ENCODE results near the gene CDK19.
A peak's percentile ranks its signal among the peaks of the same experiment; 100 is the strongest.

Gene CDK19

DNA sequence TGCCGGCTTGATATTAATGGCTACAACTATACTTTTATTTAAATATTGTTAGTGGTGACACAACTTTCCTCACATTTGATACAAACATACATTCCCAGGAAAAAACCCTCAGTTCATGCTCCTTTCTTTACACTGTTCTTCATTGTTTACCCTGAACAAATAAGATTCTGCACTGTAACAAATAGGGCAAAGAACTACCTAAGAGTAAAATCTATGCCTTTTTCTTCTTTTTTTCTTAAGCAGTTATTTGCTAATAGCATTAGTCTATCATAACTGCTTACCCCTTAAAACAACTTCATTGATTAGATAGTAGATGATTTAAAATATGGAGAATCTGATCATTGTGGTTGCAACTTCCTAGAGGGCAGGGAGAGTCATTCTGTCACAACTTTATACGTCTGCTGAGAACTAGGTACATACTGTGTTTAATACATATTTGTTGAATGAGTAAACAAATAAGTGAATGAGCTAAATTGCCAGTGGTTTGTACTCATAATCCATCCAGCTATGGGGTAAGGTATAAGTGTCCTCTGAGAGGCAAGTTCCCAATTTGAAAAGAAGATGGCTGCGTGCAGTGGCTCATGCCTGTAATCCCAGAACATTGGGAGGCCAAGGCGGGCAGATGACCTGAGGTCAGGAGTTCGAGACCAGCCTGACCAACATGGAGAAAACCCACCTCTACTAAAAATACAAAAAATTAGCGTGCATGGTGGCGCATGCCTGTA is 161.0 kb downstream of the CDK19 start:
- no peak for DNase-seq

DNA sequence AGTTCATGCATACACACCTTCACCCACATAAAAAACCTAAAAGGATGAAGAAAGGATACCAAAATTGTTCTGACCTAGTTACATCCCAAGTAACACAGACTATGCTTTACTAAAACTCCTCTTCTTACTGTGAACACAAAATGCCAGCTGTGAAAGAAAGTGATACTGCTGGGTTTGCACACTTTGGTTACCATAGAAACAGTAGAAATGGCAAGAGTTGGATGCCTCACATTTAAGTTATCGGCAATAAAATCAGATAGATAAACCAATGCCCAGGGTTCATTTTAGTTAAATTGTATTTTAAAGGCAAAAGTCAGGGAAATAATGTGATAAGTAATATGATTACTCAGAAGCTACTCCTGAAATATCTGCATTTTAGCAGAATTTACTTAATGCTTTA is 161.9 kb downstream of the CDK19 start:
- DNase-seq = no peak

DNA sequence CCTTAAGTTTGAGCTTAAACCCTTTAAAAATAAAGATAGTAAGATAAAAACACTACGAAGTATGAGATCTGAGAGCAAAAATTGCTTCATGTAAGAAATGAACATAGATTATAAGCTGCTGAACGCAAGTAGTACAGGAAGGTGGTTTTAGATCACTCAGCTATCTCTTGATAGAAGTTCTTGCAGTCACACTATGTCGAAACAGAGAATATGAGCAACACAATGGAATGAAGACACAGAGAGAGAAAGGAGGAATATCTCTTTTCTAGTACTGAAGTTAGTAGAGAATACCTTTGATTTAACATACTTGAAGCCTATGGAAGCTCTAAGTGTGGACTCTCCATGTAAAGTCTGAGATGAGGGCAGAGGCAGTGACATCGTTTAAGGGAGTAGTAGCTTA is 162.7 kb downstream of the CDK19 start:
- DNase-seq = no peak

DNA sequence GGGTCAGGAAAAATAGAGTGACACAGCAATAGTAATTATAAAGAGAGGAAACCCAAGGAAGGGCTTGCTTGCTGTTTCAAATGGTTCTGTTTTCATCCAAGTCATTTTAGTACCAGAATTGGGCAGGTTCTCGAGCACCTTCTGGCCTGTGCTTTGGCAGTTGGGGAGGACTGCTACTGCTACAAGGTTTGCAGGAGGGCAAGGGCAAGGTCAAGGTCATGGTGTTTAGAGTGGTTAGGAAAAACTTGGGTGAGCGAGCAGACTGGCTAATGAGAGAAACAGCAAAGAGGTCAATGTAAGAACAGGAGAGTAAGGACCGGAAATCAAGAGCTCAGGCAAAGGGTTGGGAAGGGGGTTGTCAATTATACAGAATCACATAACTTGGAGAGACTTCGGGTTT is 164.5 kb downstream of the CDK19 start:
- DNase-seq = no peak

DNA sequence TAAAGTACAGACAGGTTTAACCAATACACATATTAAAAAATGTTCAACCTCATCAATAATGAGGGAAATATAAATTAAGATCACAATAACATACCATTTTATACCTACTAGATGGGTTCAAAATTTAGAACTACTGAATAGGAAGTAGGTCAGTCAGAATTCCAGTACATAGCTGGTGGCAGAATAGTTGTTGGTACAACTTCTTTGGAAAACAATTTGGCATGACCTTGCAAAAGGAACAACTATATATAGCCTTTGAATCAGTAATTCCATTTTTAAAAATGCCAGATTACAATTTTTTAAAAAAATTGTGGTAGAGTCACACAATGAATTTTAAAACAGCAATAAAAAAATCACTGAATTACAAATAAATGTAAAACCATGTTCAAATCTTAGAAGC is 165.6 kb downstream of the CDK19 start:
- no peak for DNase-seq

DNA sequence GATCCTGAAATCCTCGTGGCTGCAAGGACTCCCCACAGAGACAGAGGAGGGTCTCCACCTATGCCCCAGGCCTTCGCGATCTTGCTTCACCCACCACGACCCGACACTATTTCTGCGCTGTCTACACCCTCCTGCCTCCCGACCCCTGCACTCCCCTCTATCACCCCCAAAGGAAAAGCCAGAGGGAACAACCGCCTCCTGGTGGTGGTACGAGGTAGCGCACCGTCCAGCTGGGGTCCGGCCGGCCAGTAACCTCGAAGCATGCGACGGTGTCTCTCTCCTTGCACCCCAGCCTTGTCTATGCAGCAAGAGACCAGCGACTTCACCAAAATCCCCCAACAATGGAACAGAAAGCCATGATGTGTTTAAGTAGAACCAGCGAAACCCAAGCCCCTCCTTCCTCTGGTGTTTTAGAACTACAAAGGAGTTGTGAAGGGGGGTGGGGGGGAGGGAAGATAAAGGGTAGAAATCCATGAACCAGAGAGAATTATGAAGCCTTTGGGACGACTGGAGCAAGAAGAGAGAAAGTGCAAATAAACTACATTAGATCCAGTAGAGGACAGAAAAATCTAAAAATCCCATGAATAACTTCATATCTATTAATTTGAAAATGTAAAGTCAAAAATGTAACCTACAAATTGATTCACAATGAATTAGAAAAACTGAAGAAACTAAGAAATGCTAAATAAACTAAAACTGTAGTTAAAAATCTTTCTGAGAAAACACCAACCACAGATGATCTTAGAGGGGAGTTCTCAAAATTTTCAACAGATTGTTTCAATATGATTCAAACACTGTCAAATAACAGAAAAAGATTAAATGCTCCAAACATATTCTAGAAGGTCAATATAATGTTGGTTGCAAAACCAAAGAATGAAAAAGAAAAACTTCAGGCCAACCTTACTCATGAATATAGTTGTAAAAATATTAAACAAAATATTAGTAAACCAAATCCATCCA is 168.0 kb downstream of the CDK19 start:
- no peak for DNase-seq

DNA sequence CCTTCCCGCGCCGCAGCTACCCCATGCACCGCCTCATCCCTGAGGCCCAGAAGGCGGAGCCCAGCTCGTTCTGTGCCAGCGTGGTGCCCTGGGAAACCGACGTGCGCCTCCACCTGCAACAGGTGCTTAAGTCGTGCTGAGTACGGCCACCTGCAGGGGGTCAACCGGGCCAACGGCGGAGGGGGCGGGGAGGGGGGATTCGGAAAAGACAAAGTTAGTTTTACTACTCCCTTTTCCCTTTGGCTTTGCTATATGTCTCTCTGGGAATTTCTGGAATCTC is 168.9 kb downstream of the CDK19 start:
- DNase-seq = no peak

DNA sequence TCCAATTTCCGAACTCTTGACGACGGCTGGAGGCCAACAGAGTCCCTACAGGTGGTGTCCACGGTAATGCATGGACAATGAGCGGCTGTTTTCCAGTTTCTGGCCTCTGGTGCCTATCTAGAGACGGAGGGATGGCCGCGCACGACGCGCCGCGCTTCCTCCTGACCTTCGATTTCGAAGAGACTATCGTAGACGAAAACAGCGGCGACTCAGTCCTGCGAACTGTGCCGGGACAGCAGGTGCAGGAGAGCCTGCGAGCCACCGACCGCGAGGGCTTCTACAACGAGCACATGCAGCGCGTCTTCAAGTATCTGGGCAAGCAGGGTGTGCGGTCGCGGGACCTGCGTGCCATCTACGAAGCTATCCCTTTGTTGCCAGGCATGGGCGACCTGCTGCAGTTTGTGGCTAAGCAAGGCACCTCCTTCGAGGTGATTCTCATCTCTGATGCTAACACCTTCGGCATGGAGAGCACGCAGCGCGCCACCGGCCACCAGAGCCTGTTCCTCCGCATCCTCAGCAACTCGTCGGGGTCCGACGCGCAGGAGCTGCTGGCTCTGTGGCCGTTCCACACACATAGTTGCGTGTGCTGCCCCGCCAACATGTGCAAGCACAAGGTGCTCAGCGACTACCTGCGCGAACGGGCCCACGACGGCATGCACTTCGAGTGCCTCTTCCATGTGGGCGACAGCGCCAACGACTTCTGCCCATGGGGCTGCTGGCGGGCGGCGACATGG is 169.4 kb downstream of the CDK19 start:
- DNase-seq = no peak

DNA sequence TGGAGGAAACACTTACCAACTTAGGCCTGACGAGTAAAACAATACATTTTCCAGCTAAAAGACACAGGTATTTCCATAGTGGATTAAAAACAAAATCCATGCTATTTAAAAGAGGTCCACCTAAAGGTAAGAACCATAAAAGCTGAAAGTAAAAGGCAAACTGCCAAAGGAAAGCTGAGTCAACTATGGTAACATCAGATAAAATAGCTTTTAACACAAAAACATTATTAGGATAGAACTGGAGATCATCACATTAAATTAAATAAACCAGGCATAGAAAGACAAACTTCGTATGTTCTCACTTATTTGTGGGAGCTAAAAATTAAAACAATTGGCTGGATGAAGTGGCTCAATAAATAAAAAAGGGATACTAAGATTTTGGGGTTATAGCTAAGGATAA is 172.1 kb downstream of the CDK19 start:
- no peak for DNase-seq

DNA sequence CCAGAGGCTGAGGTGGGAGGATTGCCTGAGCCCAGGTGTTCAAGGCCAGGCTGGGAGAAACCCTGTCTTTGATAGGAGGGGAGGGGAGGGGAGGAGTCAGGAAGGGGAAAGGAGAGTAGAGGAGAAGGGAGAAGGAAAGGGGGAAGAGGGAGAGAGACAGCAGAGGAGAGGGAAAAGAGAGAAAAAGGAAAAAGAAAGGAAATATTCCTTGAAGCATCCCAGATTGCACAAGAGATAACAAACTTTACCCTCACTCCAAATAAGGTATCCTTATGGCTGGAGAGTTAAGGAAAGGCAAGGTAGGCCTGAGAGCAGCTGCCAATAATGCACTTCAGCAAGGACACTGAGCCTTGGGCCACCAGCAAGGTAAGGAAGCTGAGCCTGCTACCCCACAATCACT is 172.6 kb downstream of the CDK19 start:
- no peak for DNase-seq

DNA sequence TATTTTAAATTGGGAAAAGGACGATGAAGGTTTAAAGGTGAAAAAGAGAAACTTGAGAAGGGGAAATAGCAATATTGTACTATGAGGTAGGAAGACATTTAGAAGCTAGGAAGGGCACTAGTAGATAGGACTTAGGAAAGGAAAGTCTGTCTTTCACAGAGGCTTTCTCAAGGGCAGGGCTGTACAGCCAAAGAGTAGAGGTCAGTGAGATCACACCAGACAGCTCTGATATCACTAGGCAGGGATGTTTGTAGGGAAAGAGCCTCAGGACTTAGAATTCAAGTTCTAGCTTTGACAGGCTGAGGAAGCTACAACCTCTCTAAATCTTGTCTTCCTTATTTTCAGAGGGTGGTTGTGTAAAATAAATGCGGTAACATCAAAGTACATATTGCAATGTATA is 178.5 kb downstream of the CDK19 start:
- no peak for DNase-seq

DNA sequence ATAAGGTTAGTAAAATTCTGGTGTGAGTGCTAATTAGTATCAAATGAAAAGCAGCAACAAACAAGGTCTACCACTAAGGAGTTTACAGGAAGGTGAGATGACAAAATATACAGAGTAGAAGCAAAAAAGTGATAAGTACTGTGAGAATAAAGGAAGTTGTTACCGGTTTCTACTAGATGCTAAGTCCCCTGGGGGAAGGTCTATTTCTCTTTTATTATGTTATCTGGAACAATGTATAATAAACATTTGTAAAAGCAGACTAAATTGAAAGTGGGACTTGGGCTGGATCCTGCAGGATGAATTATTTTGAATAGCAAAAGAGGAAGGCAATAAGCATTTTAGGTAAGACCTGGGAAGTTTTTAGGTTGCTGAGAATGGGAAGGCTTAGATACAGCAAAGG is 180.2 kb downstream of the CDK19 start:
- no peak for DNase-seq

DNA sequence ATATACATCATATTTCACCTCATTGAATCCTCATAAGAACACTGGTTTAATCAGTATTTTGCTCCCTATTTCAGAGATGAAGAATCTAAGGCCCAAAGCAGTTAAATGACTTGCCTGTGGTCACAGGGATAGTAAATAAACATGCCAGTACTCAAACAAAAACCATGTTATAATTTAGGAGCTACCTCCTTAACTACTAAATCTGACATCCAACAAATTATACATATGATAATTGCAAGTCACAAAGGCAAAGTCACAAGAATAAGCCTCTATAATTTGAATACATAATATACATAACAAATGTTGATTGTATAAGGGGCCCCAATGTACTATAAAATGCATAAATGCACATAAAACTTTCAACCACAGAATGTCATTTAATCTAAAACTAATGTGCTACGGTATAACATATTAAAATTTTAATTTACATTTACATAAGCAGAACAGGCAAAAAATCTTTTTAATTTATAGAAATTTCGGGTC is 181.5 kb downstream of the CDK19 start:
- no peak for DNase-seq

DNA sequence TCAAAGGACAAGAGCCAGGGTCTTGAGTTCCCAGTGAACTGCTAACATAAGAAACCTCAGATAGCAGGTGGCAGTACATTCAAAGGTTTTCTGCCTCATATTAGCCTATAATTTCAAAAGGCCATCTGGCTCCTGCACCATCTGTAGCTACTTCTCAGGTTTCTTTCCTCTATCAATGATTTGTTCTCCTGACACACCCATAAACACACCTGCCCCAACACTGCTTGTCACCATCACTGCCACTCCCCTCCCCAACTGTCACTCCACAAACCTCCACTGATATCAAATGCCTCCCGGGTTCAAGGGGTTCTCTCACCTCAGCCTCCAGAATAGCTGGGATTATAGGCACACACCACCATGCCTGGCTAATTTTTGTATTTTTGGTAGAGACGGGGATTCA is 186.1 kb downstream of the CDK19 start:
- peak; percentile 19 for DNase-seq

DNA sequence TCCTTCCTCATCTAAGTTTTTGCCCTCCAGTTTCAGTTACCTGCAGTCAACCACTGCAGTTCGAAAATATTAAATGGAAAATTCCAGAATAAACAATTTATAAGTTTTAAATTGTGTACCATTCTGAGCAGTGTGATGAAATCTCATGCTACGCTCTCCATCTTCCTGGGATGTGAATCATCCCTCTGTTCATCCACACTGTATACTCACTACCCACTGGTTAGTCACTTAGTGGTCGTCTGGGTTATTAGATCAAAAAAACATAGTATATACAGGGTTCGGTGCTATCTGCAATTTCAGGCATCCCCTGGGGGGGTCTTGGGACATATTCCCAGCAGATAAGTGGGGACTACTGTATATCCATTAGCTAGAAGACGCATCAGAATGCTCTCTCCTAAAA is 186.9 kb downstream of the CDK19 start:
- no peak for DNase-seq

DNA sequence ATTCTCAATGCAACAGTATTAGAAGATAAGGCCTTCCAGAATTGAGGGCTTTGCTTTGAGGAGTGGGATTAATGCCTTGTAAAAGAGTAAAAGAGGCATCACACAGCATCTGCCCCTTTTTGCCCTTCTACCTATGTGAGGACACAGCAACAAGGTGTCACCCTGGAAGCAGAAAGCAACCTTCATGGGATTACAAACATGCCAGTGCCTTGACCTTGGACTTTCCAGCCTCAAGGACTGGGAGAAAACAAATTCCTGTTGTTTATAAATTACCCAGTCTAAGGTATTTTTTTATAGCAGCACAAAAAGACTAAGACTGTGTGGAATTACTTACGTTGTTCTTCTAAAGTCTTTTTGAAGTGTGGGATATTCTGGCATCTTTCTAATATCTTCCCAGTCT is 188.8 kb downstream of the CDK19 start:
- DNase-seq = no peak

DNA sequence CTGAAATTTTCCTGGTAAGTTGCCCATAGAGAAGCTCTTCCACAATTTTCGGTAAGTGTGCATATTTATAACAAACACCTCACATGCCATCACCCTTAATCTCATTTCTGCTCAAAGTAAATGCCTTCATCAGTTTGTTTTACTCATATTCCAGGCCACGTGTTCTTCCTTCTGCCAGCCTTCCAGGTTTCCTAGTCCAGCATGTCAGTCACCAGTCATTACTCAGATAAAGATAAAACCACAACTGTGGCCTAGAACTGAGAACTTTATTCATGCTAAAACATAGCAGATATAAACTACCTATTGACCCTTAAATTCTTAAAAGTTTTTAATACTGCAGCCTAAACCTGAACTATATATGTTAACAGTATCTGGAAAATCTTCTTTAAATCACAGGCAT is 189.4 kb downstream of the CDK19 start:
- no peak for DNase-seq

DNA sequence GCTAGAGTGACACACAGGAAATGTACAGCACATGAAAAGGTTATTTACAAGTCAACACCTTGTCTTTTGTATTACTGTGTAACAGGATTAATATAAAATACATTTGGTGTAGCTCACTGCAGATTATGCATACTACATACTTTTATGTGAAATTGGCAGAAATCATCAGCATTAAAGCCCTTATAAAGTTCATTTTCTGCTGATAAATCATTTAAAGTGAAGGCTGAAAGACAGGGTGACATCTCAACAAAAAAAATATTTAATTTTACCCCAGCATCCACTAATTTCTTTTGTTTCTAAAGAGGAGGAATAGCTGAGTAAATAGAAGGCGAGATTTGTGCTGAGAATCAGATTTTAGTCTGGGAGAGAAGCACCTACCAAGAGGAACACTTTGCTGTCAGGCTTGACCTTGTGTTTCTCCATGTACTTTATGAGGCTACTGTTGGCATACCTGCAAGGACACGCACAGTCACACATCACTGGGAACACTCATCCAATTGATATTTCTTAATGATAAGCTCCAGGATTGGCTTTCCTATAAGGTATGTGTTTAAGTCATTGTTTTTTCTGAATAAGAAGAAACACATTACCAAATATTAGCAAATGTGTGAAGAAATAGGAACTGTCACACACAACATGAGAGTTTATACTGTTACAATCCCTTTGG is 192.2 kb downstream of the CDK19 start:
- no peak for DNase-seq

DNA sequence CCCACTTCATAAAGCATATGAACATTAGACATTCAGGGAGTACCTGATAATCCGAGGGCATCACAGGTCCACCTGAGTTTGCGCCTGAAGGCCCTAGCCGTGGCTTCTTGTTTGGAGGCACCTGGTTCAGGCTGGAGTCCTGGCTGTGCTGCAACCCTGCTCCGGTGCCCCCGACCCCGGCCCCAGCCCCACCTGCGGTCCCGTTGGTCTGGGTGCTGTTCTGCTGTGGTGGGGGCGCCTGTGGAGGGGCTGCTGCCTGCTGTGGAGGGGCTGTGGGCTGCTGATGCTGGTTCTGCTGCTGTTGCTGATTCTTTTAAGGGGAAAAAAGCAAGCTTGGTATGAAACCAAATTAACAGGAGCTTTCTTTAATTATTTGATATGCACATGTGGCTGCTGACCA is 194.2 kb downstream of the CDK19 start:
- no peak for DNase-seq

DNA sequence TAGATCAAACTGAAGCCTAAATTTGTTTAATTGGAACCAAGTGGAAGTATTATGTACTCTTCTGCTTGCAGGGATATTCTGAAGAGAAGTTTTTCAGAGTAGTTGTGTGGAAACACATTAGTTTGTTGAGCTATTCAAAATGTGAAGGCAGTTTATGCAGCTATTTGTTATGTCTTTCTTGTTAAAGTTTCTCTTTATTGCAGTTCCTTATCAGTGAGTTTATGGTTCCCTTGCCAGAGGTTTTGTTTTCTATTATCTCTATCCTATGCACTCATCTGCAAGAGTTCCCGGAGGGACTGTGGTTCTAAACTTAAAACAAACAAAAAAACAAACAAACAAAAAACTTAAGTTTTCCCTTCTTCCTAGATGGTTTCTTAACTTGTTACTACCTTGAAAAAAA is 195.2 kb downstream of the CDK19 start:
- no peak for DNase-seq

DNA sequence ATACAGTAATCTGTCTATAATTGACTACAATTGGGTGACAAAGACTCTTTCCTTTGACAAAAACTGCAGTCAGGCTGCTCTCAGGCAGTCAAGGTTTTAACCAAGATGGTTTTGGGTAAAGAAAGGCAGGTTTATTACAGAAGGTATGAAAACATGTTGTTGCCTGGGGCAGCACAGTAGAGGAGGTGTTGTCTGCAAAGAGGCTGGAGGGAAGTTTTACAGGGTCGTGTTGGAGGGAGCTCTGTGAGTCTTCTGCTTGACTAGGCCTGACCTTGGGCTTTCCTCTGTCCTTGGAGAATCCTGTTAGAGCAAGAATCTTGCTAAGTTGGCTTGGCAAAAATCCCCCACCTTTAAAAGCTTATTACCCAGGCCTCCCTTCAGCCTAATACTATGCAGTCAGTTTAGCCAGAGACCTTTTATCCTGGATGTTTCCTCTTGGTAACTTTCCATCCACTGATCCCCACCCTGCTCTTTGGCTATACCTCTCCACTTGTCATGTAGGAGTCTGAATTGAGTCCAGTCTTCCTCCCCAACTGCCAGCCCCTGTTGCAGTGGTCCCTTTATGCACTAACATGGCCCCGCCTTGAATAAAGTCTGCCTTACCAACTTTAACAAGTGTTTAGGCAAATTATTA is 195.9 kb downstream of the CDK19 start:
- DNase-seq = no peak

DNA sequence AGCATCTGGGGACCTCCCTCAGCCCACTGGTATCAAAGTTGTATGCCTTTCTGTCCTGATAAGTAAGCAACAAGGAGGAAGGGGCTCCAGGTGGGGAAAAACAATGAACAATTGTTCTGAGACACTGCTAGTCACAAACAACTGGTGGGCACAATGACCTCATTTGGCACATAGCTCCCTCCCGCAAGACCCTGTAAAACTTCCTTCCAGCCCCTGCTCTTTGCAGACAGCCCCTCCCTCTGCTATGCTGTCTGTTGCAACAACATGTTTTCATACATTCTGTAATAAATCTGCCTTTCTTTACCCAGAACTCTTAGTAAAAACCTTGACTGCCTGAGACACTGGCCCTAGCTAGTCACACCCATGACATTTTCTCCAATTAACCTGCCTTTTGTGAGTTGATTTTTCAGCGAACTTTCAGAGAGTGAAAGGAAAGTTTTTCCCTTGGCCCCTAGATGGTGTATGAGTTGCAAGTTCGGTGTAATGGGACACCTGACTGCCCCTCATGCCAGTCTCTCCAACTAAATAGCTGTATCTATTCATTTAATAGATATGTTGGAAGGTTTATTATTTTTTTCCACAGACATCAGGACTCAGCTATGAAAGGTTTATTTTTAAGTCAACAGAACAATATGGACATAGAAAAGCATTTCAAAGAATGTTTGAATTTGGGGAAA is 196.5 kb downstream of the CDK19 start:
- no peak for DNase-seq
